Neural cell (in vitro differentiated cells): ENCODE measurements around the gene MIER1. TPM values are rescaled to one million over a fixed set of nuclear protein-coding genes. Genes with fewer than 3 reads are reported as not detected.

Experiments
- H2AFZ ChIP-seq: fragments of 200-600, 300-800 bp; sonication (generic), shearing (Covaris generic); 2 replicates; pipeline ENCODE4 v1.6.0; 2014; ENCODE audit warnings: low read depth, mild to moderate bottlenecking, antibody characterized with exemption, low read length, moderate library complexity
- H3F3A ChIP-seq: fragments of 200-600 bp; shearing (Covaris generic); 2 replicates; pipeline ENCODE4 v1.6.1; 2016; ENCODE audit warnings: mild to moderate bottlenecking, moderate library complexity, mixed read lengths, antibody characterized with exemption, low read length; ENCODE audit not compliant: insufficient read depth, poor library complexity, severe bottlenecking
- H3K27ac ChIP-seq: fragments of 200-600, 300-800 bp; sonication (generic), shearing (Covaris generic); 2 replicates; pipeline ENCODE4 v1.5.1; 2014; ENCODE audit warnings: mild to moderate bottlenecking, low read length, moderate library complexity
- H3K27me3 ChIP-seq: fragments of 300-800, 200-600 bp; sonication (generic), shearing (Covaris generic); 2 replicates; pipeline ENCODE4 v1.6.0; 2014; ENCODE audit warnings: mild to moderate bottlenecking, low read depth, low read length, moderate library complexity; ENCODE audit not compliant: insufficient read depth
- H3K36me3 ChIP-seq: fragments of 300-800, 200-600 bp; sonication (generic), shearing (Covaris generic); 2 replicates; pipeline ENCODE4 v1.5.1; 2014; ENCODE audit warnings: mild to moderate bottlenecking, antibody characterized with exemption, low read length, moderate library complexity; ENCODE audit not compliant: insufficient read depth
- H3K4me2 ChIP-seq: fragments of 300-800, 200-600 bp; sonication (generic), shearing (Covaris generic); 2 replicates; pipeline ENCODE4 v1.6.0; 2014; ENCODE audit warnings: mild to moderate bottlenecking, low read length
- H3K4me3 ChIP-seq: fragments of 300-800, 200-600 bp; sonication (generic), shearing (Covaris generic); 2 replicates; pipeline ENCODE4 v1.5.1; 2014; ENCODE audit warnings: mild to moderate bottlenecking, low read length, moderate library complexity
- H3K79me2 ChIP-seq: fragments of 200-600 bp; shearing (Covaris generic); replicated peaks from 2 replicates; pipeline ENCODE4 v1.6.0; 2014; ENCODE audit warnings: mild to moderate bottlenecking, low read length, moderate library complexity; ENCODE audit not compliant: insufficient read depth
- H3K9ac ChIP-seq: fragments of 300-800, 200-600 bp; sonication (generic), shearing (Covaris generic); 2 replicates; pipeline ENCODE4 v1.6.1; 2016; ENCODE audit warnings: mild to moderate bottlenecking, low read length, mixed read lengths
- H3K9me2 ChIP-seq: fragments of 200-600 bp; shearing (Covaris generic); 2 replicates; pipeline ENCODE4 v1.6.1; 2016; ENCODE audit warnings: mild to moderate bottlenecking, low read length, mixed read lengths; ENCODE audit not compliant: insufficient read depth
- H3K9me3 ChIP-seq: fragments of 200-600, 300-800 bp; sonication (generic), shearing (Covaris generic); 2 replicates; pipeline ENCODE4 v1.6.1; 2016; ENCODE audit warnings: mild to moderate bottlenecking, mixed run types, low read length, moderate library complexity, mixed read lengths
- H4K20me1 ChIP-seq: fragments of 200-600 bp; shearing (Covaris generic); 2 replicates; pipeline ENCODE4 v1.6.1; 2016; ENCODE audit warnings: mild to moderate bottlenecking, mixed run types; ENCODE audit not compliant: insufficient read depth
- CTCF ChIP-seq: fragments of 450-650 bp; IDR thresholded peaks from 2 replicates; pipeline ENCODE4 v1.5.1; 2014; ENCODE audit warnings: antibody characterized with exemption, mild to moderate bottlenecking, moderate library complexity; ENCODE audit not compliant: poor library complexity, severe bottlenecking
- EP300 ChIP-seq: fragments of 450-650 bp; conservative IDR thresholded peaks from 2 replicates; pipeline ENCODE4 v1.6.1; 2014; ENCODE audit warnings: antibody characterized with exemption, mild to moderate bottlenecking, moderate library complexity; ENCODE audit not compliant: poor library complexity, severe bottlenecking
- EZH2 ChIP-seq: fragments of 200-600, 300-800 bp; shearing (Covaris generic), sonication (generic); IDR thresholded peaks from 2 replicates; pipeline ENCODE4 v1.6.1; 2014; ENCODE audit warnings: antibody characterized with exemption, low read length, borderline replicate concordance, mild to moderate bottlenecking; ENCODE audit not compliant: insufficient read depth, poor library complexity, severe bottlenecking
- MXI1 ChIP-seq: fragments of 450-650 bp; conservative IDR thresholded peaks from 2 replicates; pipeline ENCODE4 v1.6.1; 2014; ENCODE audit warnings: antibody characterized with exemption, mild to moderate bottlenecking; ENCODE audit not compliant: poor library complexity, severe bottlenecking
- POLR2AphosphoS5 ChIP-seq: IDR thresholded peaks from 2 replicates; pipeline ENCODE4 v1.6.1; 2012
- RAD21 ChIP-seq: fragments of 450-650 bp; conservative IDR thresholded peaks from 2 replicates; pipeline ENCODE4 v1.6.1; 2014; ENCODE audit warnings: antibody characterized with exemption, mild to moderate bottlenecking, moderate library complexity
- SMC3 ChIP-seq: fragments of 450-650 bp; conservative IDR thresholded peaks from 2 replicates; pipeline ENCODE4 v1.6.1; 2014; ENCODE audit warnings: antibody characterized with exemption, mild to moderate bottlenecking, moderate library complexity; ENCODE audit not compliant: poor library complexity
- TAF1 ChIP-seq: IDR thresholded peaks from 2 replicates; pipeline ENCODE4 v1.6.1; 2012; ENCODE audit warnings: low read depth
- polyA plus RNA-seq: library from polyadenylated mRNA; depleted of rRNA; stranded (reverse); fragments of >200 nt; gene quantifications from 2 replicates; pipeline ENCODE4 v1.2.3, GENCODE V29; 2014
- TF ChIP-seq, protein P1 (sequence below): IDR thresholded peaks from 2 replicates; pipeline ENCODE4 v1.6.1; 2012; ENCODE audit warnings: borderline replicate concordance

Gene MIER1
- polyA plus RNA-seq, 1 donor from 2014 or later = 16.1 TPM

- Histone ChIP-seq H3K9me3 (no peaks in the 10 kb centered on the region), H3K79me2 (peaks cover 19% of the 10 kb centered on the region), H3K4me2 (no peak overlapping the region), H3K4me3 (no peak overlapping the region), H3K27me3 (no peaks in the 10 kb centered on the region), H3K36me3 (no peaks in the 10 kb centered on the region), H2AFZ (no peak overlapping the region), H3K9me2 (no peaks in the 10 kb centered on the region), H3F3A (no peaks in the 10 kb centered on the region), H3K9ac (no peak overlapping the region), H3K27ac (no peak overlapping the region), H4K20me1 (no peaks in the 10 kb centered on the region)
- TF ChIP-seq POLR2AphosphoS5 = no peak
- TF ChIP-seq MXI1 = no peak
- no peak for TF ChIP-seq CTCF
- no peak for TF ChIP-seq EP300
- TF ChIP-seq, protein P1, sequence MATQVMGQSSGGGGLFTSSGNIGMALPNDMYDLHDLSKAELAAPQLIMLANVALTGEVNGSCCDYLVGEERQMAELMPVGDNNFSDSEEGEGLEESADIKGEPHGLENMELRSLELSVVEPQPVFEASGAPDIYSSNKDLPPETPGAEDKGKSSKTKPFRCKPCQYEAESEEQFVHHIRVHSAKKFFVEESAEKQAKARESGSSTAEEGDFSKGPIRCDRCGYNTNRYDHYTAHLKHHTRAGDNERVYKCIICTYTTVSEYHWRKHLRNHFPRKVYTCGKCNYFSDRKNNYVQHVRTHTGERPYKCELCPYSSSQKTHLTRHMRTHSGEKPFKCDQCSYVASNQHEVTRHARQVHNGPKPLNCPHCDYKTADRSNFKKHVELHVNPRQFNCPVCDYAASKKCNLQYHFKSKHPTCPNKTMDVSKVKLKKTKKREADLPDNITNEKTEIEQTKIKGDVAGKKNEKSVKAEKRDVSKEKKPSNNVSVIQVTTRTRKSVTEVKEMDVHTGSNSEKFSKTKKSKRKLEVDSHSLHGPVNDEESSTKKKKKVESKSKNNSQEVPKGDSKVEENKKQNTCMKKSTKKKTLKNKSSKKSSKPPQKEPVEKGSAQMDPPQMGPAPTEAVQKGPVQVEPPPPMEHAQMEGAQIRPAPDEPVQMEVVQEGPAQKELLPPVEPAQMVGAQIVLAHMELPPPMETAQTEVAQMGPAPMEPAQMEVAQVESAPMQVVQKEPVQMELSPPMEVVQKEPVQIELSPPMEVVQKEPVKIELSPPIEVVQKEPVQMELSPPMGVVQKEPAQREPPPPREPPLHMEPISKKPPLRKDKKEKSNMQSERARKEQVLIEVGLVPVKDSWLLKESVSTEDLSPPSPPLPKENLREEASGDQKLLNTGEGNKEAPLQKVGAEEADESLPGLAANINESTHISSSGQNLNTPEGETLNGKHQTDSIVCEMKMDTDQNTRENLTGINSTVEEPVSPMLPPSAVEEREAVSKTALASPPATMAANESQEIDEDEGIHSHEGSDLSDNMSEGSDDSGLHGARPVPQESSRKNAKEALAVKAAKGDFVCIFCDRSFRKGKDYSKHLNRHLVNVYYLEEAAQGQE = no peak
- no peak for TF ChIP-seq RAD21
- TF ChIP-seq EZH2 = no peak
- no peak for TF ChIP-seq TAF1
- no peak for TF ChIP-seq SMC3
Observed at GRCh38 chr1:66940981-66941380, 16.2 kb downstream of the MIER1 start.

- Histone ChIP-seq H3K9ac (no peak overlapping the region), H3K27ac (no peak overlapping the region), H3K4me3 (no peak overlapping the region), H3K9me2 (no peaks in the 10 kb centered on the region), H3F3A (no peaks in the 10 kb centered on the region), H3K9me3 (no peaks in the 10 kb centered on the region), H3K79me2 (peaks cover 18% of the 10 kb centered on the region), H3K27me3 (no peaks in the 10 kb centered on the region), H3K4me2 (no peak overlapping the region), H2AFZ (no peak overlapping the region), H4K20me1 (no peaks in the 10 kb centered on the region), H3K36me3 (peaks cover 4% of the 10 kb centered on the region)
- TF ChIP-seq MXI1 (no peak), CTCF (no peak), POLR2AphosphoS5 (no peak), EZH2 (no peak), SMC3 (no peak), EP300 (no peak), TAF1 (no peak), RAD21 (no peak)
- TF ChIP-seq, protein P1 = no peak
Observed at GRCh38 chr1:66943361-66943969, 18.7 kb downstream of the MIER1 start.
